Glutamatergic neuron (in vitro differentiated cells): ENCODE results near the gene CLDN2. TPM values are rescaled to one million over a fixed set of nuclear protein-coding genes. Genes with fewer than 3 reads are reported as not detected.
A peak's percentile ranks its signal among the peaks of the same experiment; 100 is the strongest.

Experiments used
- DNase-seq: peaks from one replicate; pipeline ENCODE4 v3.0.0; 2022
- H3K27ac Mint-ChIP-seq: one replicate; pipeline ENCODE4 v1.8.0; 2020; ENCODE audit warnings: mild to moderate bottlenecking, mixed read lengths, inconsistent platforms; ENCODE audit not compliant: unreplicated experiment
- H3K27me3 Mint-ChIP-seq: one replicate; pipeline ENCODE4 v1.8.0; 2020; ENCODE audit warnings: mild to moderate bottlenecking, moderate library complexity, mixed read lengths, inconsistent platforms; ENCODE audit not compliant: unreplicated experiment
- H3K36me3 Mint-ChIP-seq: one replicate; pipeline ENCODE4 v1.8.0; 2020; ENCODE audit warnings: mild to moderate bottlenecking, mixed read lengths, inconsistent platforms; ENCODE audit not compliant: unreplicated experiment
- H3K4me1 Mint-ChIP-seq: one replicate; pipeline ENCODE4 v1.8.0; 2020; ENCODE audit warnings: mild to moderate bottlenecking, low read depth, mixed read lengths, inconsistent platforms; ENCODE audit not compliant: unreplicated experiment
- H3K4me3 Mint-ChIP-seq: one replicate; pipeline ENCODE4 v1.8.0; 2020; ENCODE audit warnings: mild to moderate bottlenecking, mixed read lengths, inconsistent platforms; ENCODE audit not compliant: unreplicated experiment
- H3K9me3 Mint-ChIP-seq: one replicate; pipeline ENCODE4 v1.8.0; 2020; ENCODE audit warnings: mild to moderate bottlenecking, moderate library complexity, mixed read lengths, inconsistent platforms; ENCODE audit not compliant: unreplicated experiment
- CTCF ChIP-seq: fragments of 200-600 bp; sonication (generic); IDR thresholded peaks from one replicate; pipeline ENCODE4 v1.5.0; 2021; ENCODE audit not compliant: partially characterized antibody, unreplicated experiment
- total RNA-seq: library from RNA; stranded (reverse); fragmentation: NEBNext Ultra II Directional; extraction: Animal tissue kit (Norgen Biotek cat#: 25700); gene quantifications from one replicate; pipeline ENCODE4 v1.2.1, GENCODE V29; 2021; ENCODE audit not compliant: unreplicated experiment

Gene CLDN2
- total RNA-seq, 1 donor from 2014 or later = not detected

GRCh38 chrX:106903291-106903824 is 16.8 kb upstream of the CLDN2 start, which contains the start of gene RIPPLY1:
Gene RIPPLY1, minus strand, starts transcription at chrX:106903341. Its CDS starts 54 bp downstream, at chrX:106903287.
- Mint-ChIP-seq H3K9me3 (no peaks in the 10 kb centered on the region), H3K27ac (peak within 1 kb of the TSS; percentile 64), H3K4me3 (peak within 1 kb of the TSS; percentile 34), H3K36me3 (no peaks in the 10 kb centered on the region), H3K27me3 (peaks cover 4% of the 10 kb centered on the region), H3K4me1 (peaks cover 5% of the 10 kb centered on the region)
- no peak for TF ChIP-seq CTCF
- DNase-seq = no peak

GRCh38 chrX:106903856-106904528 is 16.2 kb upstream of the CLDN2 start:
- Mint-ChIP-seq H3K9me3 (no peaks in the 10 kb centered on the region), H3K27me3 (peaks cover 4% of the 10 kb centered on the region), H3K4me3 (no peak overlapping the region), H3K4me1 (peaks cover 5% of the 10 kb centered on the region), H3K36me3 (no peaks in the 10 kb centered on the region), H3K27ac (peak overlapping the region; percentile 64)
- no peak for TF ChIP-seq CTCF
- DNase-seq = no peak

GRCh38 chrX:106905064-106905708 is 15.0 kb upstream of the CLDN2 start:
- TF ChIP-seq CTCF = no peak

GRCh38 chrX:106906361-106906760 is 13.8 kb upstream of the CLDN2 start:
- DNase-seq = no peak
- peaks cover 5% of the 10 kb centered on the region for H3K4me1 Mint-ChIP-seq
- H3K4me3 Mint-ChIP-seq = peak overlapping the region; percentile 30
- no peaks in the 10 kb centered on the region for H3K9me3 Mint-ChIP-seq
- no peaks in the 10 kb centered on the region for H3K36me3 Mint-ChIP-seq
- no peak overlapping the region for H3K27ac Mint-ChIP-seq
- H3K27me3 Mint-ChIP-seq = peaks cover 4% of the 10 kb centered on the region
- TF ChIP-seq CTCF = no peak

More at GRCh38 chrX:106905064-106905708, 15.0 kb upstream of the CLDN2 start:
- H3K9me3 Mint-ChIP-seq = no peaks in the 10 kb centered on the region
- H3K27me3 Mint-ChIP-seq = peaks cover 4% of the 10 kb centered on the region
- no peak for DNase-seq
- peaks cover 5% of the 10 kb centered on the region for H3K4me1 Mint-ChIP-seq
- H3K36me3 Mint-ChIP-seq = no peaks in the 10 kb centered on the region
- H3K4me3 Mint-ChIP-seq = no peak overlapping the region
- no peak overlapping the region for H3K27ac Mint-ChIP-seq

GRCh38 chrX:106912864-106913263 is 7.3 kb upstream of the CLDN2 start:
- no peak for DNase-seq
- Mint-ChIP-seq H3K36me3 (no peaks in the 10 kb centered on the region), H3K27me3 (no peaks in the 10 kb centered on the region), H3K4me3 (no peak overlapping the region), H3K4me1 (no peaks in the 10 kb centered on the region), H3K27ac (no peak overlapping the region), H3K9me3 (peaks cover 1% of the 10 kb centered on the region)
- no peak for TF ChIP-seq CTCF
